T47D (cell line): ENCODE measurements around the gene GPRIN1.
"Not testable (repeated sequence)": the region's sequence is repeated elsewhere in the genome, so short reads cannot be mapped to it uniquely, and the experiment has no call there.

Source experiments
- DNase-seq, 2 experiments: peaks; one replicate each; pipeline versions ENCODE4 v3.0.0 to v3.0.0-alpha.2; 2011 to 2012; ENCODE audit warnings: low read depth in 1 of 2, low spot score in 1 of 2
- JUND ChIP-seq: IDR thresholded peaks from 2 replicates; pipeline ENCODE4 v1.6.1; 2012; ENCODE audit warnings: low read depth
- in situ Hi-C: cut with HindIII; loops from 2 replicates; pipeline ENCODE4 v1.10.0; 2016; ENCODE audit warnings: low sequenced_read_pairs, low pct_unique_long_range_greater_than_20kb

GPRIN1 gene

DNA sequence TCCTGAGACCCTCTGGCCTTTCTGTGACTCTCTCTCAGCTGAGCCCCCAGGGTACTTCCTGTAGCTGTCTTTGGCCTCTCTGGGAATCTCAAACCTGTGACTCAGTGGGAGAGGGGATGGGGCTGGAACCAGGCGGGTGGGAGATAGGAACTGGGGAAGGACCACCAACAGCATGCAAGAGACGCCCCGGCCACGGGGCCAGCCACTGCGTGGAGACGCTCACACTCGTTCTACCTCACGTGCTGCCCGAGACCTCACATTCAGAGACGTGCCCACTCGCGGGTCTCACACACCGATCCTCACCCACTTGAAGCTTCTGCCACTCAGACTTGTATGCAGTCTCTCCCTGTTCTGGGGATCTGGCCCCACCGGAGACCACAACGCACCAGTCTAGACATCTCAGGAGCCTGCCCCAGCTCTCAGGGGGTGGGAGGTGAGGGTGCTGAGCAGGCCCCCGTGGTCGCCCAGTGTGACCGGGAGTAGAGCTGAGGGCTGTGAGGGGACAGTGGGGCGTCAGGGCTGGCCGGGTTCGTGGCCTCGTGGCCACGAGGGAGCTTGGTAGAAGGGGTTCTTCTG lies 13.8 kb downstream of the GPRIN1 start:
- TF ChIP-seq JUND: no peak
- in situ Hi-C loops: no loop called here
- DNase-seq: no peak

DNA sequence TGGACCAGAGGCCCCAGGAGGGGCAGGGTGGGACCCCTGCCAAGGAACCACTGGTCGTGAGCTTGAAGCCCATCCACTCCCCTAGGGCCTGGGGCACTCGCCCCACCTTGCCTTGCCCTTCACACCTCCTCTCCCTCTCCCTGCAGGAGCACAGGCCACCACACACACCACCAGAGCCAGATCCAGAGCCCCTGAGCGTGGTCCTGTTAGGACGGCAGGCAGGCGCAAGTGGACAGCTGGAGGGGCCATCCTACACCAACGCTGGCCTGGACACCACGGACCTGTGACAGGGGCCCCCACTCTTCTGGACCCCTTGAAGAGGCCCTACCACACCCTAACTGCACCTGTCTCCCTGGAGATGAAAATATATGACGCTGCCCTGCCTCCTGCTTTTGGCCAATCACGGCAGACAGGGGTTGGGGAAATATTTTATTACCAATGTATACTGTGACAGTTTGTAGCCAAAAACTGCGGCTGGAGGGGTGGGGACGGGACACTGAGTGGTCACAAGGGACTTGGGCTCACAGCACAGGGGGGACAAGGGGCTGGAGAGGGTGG lies 14.5 kb downstream of the GPRIN1 start:
- no peak for DNase-seq
- TF ChIP-seq JUND: no peak
- in situ Hi-C loops: no loop called here

DNA sequence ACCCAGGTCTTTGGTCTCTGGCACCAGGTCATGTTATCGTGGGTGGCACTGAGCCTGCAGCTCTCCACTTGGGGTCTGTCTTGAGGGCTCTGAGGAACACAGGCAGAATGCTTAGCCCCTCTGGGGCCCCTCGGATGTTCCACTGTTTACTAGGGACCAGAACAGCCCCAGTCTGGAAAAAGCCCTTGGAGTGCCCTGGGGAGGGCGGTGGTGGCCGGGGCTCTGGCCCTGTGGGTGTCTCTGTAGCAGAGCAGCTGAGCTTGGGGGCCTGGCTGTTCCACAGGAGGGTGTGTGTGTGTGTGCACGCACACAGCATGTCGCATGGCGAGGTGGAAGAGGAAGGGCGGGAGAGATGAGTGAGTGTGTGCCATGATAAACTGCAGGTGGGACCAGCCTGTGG lies 15.4 kb downstream of the GPRIN1 start:
- no peak for DNase-seq
- in situ Hi-C loops: no loop called here
- TF ChIP-seq JUND: no peak

DNA sequence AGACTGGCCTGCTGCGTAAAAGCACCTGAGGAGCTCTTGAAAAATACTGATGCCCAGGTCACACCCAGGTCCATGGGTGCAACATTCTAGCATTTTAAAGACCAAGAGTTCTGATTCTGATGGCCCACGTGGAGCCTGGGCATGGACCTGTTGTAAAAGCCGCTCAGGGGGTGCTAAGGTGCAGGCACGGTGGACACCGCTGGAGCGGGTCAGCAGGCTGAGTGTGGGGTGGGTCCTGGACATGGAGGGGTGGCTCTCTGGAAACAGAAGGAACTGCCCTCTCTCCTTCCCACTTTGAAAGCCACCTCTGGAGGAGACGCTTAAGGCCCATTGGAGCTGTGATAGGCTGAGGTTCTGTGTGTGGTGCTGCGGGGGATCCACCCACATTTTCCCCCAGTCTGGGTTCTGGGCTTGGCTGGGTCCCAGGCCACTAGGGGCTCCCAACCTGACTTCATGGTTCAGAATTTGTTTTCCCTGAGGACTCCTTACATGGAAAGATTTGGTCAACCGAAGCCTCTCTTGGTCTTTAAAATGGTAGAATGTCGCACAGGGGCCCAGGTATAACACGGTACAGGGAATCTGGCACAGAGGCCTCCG lies 16.6 kb downstream of the GPRIN1 start:
- no peak for TF ChIP-seq JUND
- no peak for DNase-seq
- in situ Hi-C loops: no loop called here

DNA sequence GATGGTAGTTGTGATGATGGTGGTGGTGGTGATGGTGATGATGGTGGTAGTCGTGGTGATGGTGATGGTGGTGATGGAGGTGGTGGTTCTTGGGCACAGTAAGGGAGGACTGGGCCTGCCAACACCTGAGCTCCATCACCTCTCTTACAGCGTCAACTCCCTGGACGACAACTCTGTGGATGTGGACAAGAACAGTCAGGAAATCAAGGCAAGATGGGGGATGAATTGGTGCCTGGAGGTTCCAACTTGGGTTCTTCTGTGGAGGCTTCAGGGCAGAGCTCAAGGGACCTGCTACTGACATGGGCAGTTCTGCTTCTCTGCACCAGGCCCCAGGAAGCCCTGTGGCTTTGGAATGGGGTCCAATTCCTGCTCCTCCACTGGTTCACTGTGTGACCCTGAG lies 17.4 kb downstream of the GPRIN1 start:
- TF ChIP-seq JUND: no peak
- in situ Hi-C loops: no loop called here
- DNase-seq: no peak

DNA sequence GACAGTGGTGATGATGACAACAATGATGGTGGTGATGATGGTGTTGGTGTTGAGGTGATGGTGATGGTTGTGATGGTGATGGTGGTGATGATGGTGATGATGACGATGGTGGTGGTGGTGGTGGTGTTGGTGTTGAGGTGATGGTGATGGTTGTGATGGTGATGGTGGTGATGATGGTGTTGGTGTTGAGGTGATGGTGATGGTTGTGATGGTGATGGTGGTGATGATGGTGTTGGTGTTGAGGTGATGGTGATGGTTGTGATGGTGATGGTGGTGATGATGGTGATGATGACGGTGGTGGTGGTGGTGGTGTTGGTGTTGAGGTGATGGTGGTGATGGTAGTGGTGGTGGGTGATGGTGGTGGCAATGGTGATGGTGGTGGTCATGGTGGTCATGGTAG lies 18.3 kb downstream of the GPRIN1 start:
- in situ Hi-C loops, DNase-seq: not testable (repeated sequence)

DNA sequence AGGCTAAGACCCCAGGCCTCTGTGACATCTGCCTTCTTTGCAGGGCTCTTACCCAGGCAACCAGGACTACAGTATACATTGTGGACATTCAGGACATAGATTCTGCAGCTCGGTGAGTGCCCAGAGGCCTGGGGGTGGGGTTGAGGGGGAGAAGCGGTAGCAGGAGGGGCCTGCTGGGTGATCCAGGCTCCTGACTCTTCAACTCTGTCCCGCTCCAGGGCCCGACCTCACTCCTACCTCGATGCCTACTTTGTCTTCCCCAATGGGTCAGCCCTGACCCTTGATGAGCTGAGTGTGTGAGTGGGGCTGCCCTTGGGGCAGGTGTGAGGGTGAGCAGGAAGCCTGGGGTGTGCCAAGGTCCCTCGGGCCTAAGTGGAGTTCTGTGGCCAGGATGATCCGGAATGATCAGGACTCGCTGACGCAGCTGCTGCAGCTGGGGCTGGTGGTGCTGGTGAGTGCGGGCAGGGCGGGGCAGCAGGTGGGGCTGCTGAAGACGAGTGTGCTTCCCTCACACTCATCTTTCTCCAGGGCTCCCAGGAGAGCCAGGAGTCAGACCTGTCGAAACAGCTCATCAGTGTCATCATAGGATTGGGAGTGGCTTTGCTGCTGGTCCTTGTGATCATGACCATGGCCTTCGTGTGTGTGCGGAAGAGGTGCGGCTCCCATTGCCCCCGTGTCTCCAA lies 19.8 kb downstream of the GPRIN1 start:
- no peak for DNase-seq
- TF ChIP-seq JUND: no peak
- in situ Hi-C loops: no loop called here

DNA sequence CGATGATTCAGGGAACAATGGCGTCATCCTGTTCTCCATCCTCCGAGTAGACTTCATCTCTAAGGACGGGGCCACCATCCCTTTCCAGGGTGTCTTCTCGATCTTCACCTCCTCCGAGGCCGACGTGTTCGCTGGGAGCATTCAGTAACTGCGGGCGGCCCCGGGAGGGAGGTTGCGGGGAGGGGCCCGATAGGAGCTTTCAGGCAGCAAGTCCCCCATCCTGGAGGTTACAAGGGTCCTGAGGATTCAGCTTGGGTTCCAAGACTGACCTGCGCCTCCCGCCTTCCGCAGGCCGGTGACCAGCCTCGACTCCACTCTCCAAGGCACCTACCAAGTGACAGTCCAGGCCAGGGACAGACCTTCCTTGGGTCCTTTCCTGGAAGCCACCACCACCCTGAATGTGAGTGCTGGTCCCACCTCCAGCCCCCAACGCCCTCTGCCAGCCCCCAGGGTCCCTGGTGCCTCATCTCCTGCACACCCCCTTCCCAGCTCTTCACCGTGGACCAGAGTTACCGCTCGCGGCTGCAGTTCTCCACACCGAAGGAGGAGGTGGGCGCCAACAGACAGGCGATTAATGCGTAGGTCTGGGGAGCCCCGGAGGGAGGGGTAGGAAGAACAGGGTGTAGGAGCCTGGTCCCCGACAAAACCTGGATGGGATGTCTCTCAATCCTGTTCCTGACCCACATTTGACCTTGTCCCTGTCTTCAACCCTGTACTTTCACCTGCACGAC lies 20.8 kb downstream of the GPRIN1 start:
- no peak for DNase-seq
- no peak for TF ChIP-seq JUND
- in situ Hi-C loops: no loop called here

DNA sequence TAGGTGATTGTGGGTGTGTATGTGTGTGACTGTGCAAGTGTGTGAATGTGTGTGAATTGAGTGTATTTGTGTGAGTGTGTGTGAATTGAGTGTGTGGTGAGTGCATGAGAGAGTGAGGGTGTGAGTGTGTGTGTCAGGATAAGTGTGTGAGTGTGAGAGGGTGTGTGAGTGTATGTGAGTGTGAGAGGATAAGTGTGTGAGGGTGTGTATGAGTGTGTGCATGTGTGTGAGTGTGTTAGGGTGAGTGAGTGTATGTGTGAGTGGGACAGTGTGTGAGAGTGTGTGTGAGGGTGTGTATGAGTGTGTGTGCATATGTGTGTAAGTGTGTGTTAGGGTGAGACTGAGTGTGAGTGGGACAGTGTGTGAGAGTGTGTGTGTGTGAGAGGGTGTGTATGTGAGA lies 21.7 kb downstream of the GPRIN1 start:
- DNase-seq: no peak
- in situ Hi-C loops: no loop called here
- TF ChIP-seq JUND: no peak

DNA sequence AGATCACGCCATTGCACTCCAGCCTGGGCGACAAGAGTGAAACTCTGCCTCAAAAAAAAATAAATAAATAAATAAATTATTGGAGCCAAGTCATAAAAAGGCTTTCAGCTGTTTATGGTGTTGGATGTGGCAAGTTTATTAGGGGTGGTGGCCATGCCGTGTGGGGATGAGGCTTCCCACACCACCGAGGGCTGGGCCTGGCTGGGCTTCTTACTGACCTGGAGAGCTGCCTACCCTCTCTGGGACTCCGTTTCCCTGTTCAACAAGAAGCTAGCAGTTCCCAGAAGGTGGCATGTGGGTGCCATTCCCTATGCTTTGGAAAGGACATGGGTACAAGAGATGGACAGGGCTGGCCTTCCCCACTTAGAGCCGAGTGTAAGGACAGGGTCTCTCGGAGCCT lies 22.6 kb downstream of the GPRIN1 start:
- TF ChIP-seq JUND: no peak
- in situ Hi-C loops: no loop called here
- no peak for DNase-seq

DNA sequence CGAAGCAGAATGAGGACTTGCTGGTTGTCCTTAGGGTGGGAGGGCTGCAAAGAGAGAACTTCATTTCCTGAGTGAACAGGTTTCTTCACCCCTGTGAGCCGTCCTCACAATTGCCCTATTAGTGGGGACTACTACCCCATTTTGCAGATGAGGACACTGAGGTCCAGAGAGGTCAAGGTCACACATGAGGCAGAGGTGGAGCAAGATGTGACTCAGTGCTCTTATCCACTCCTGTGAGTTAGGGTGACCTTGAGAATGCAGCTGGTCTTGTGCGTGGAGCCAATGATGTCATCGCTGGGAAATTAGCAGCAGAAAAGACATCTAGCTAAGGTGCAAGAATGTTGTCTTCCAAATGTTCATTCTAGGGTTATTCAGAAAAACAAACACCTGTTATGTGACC lies 26.9 kb downstream of the GPRIN1 start:
- TF ChIP-seq JUND: no peak
- DNase-seq: no peak
- in situ Hi-C loops: no loop called here

DNA sequence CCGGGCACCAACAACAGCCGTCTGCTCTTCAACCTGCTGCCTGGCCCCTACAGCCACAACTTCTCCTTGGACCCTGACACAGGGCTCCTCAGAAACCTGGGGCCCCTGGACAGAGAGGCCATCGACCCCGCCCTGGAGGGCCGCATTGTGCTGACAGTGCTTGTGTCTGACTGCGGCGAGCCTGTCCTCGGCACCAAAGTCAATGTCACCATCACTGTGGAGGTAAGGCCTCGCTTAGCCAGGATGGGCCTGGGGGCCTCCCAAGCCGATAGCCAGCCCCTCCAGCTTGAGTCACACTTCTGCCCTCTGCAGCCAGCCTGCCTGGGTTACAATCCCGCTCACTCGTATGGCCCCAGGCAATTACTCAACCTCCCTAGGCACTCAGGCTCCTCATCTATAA lies 28.6 kb downstream of the GPRIN1 start:
- DNase-seq: no peak
- in situ Hi-C loops: no loop called here
- no peak for TF ChIP-seq JUND

DNA sequence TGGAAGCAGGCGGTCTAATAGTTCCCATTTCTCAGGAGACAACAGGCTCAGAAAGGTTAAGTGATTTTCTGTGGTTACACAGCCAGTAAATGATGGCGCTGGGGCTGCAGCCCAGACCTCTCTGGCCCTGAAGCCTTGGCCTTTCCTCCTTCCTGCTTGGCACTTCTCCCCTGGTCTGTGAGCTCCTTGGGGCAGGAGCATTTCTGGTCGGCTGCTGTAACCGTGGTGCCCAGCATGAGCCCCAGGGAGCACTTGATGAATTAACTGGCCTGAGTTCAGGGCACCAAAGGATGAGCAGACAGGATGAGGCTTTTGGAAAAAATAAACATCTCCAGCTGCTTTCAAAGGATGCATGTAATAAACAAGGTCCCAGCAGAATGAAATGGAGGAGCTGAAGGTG lies 30.6 kb downstream of the GPRIN1 start:
- in situ Hi-C loops: no loop called here
- no peak for TF ChIP-seq JUND
- DNase-seq: no peak
